Liver (tissue), 9 donors: ENCODE measurements around the gene OSCAR. TPM values are rescaled to one million over a fixed set of nuclear protein-coding genes. Genes with fewer than 3 reads are reported as not detected.

ENCODE experiments used
- DNase-seq: peaks from one replicate; pipeline ENCODE4 v3.0.0-alpha.2; 2017; ENCODE audit warnings: low spot score
- H3K27ac ChIP-seq, 2 donors: one replicate each; pipeline ENCODE4 v1.7.0; 2013; ENCODE audit warnings: inconsistent platforms in 2 of 2, low read length in 2 of 2, control low read depth in 1 of 2, low read depth in 1 of 2, mild to moderate bottlenecking in 1 of 2
- H3K27me3 ChIP-seq, 4 donors: one replicate each; pipeline versions ENCODE4 v1.6.1 to v1.7.0; 2013; ENCODE audit warnings: low read length in 3 of 4, inconsistent platforms in 1 of 4, mild to moderate bottlenecking in 1 of 4, moderate library complexity in 1 of 4; ENCODE audit not compliant: control insufficient read depth in 4 of 4, insufficient read depth in 4 of 4
- H3K36me3 ChIP-seq, 4 donors: one replicate each; pipeline versions ENCODE4 v1.6.1 to v1.7.0; 2013; ENCODE audit warnings: low read length in 3 of 4, mild to moderate bottlenecking in 3 of 4, low read depth in 1 of 4, moderate library complexity in 1 of 4; ENCODE audit not compliant: control insufficient read depth in 4 of 4, insufficient read depth in 3 of 4
- H3K4me1 ChIP-seq, 4 donors: one replicate each; pipeline versions ENCODE4 v1.6.1 to v1.7.0; 2013; ENCODE audit warnings: low read length in 3 of 4, mild to moderate bottlenecking in 3 of 4, moderate library complexity in 1 of 4; ENCODE audit not compliant: control insufficient read depth in 4 of 4, insufficient read depth in 4 of 4
- H3K4me3 ChIP-seq, 3 donors: one replicate each; pipeline versions ENCODE4 v1.6.1 to v1.7.0; 2013; ENCODE audit warnings: low read length in 3 of 3, control low read depth in 1 of 3, low read depth in 1 of 3, mild to moderate bottlenecking in 1 of 3
- H3K9ac ChIP-seq, 2 donors: one replicate each; pipeline ENCODE4 v1.7.0; 2013; ENCODE audit warnings: low read length in 2 of 2, mild to moderate bottlenecking in 2 of 2, moderate library complexity in 2 of 2, control low read depth in 1 of 2, low read depth in 1 of 2
- H3K9me3 ChIP-seq, 4 donors: one replicate each; pipeline versions ENCODE4 v1.6.1 to v1.7.0; 2013; ENCODE audit warnings: low read length in 3 of 4; ENCODE audit not compliant: control insufficient read depth in 4 of 4
- FOXA1 ChIP-seq: IDR thresholded peaks from 2 replicates; pipeline ENCODE4 v1.6.1; 2016; ENCODE audit warnings: antibody characterized with exemption
- FOXA2 ChIP-seq: IDR thresholded peaks from 2 replicates; pipeline ENCODE4 v1.6.1; 2016; ENCODE audit warnings: antibody characterized with exemption
- GABPA ChIP-seq, 2 donors: IDR thresholded peaks in 1 of 2; conservative IDR thresholded peaks in 1 of 2; 2 replicates each; pipeline ENCODE4 v1.6.1; 2016; ENCODE audit warnings: antibody characterized with exemption in 2 of 2, mild to moderate bottlenecking in 1 of 2, moderate library complexity in 1 of 2
- HNF4A ChIP-seq, 2 donors: conservative IDR thresholded peaks; 2 replicates each; pipeline ENCODE4 v1.6.1; 2016; ENCODE audit warnings: antibody characterized with exemption in 2 of 2, mild to moderate bottlenecking in 2 of 2
- HNF4G ChIP-seq: IDR thresholded peaks from 2 replicates; pipeline ENCODE4 v1.6.1; 2016; ENCODE audit warnings: antibody characterized with exemption
- JUND ChIP-seq, 2 donors: IDR thresholded peaks; 2 replicates each; pipeline ENCODE4 v1.6.1; 2016; ENCODE audit warnings: antibody characterized with exemption in 2 of 2
- NR2F2 ChIP-seq: IDR thresholded peaks from 2 replicates; pipeline ENCODE4 v1.6.1; 2016; ENCODE audit warnings: antibody characterized with exemption
- RAD21 ChIP-seq, 2 donors: IDR thresholded peaks; 2 replicates each; pipeline ENCODE4 v1.6.1; 2016; ENCODE audit warnings: antibody characterized with exemption in 2 of 2, mild to moderate bottlenecking in 2 of 2
- RXRA ChIP-seq, 2 donors: IDR thresholded peaks; 2 replicates each; pipeline ENCODE4 v1.6.1; 2017 to 2018; ENCODE audit warnings: antibody characterized with exemption in 2 of 2, mild to moderate bottlenecking in 1 of 2
- SP1 ChIP-seq: IDR thresholded peaks from 2 replicates; pipeline ENCODE4 v1.6.1; 2018; ENCODE audit warnings: antibody characterized with exemption, mild to moderate bottlenecking
- TAF1 ChIP-seq: conservative IDR thresholded peaks from 2 replicates; pipeline ENCODE4 v1.6.1; 2016; ENCODE audit warnings: antibody characterized with exemption, mild to moderate bottlenecking
- YY1 ChIP-seq: IDR thresholded peaks from 2 replicates; pipeline ENCODE4 v1.6.1; 2016; ENCODE audit warnings: antibody characterized with exemption, mild to moderate bottlenecking
- ZBTB33 ChIP-seq: IDR thresholded peaks from 2 replicates; pipeline ENCODE4 v1.6.1; 2016; ENCODE audit warnings: antibody characterized with exemption
- WGBS: extraction: QIAGEN DNeasy Blood & Tissue Kit; methylation state at CpG from one replicate; pipeline ENCODE4 v1.1.7; 2013; 5-methylcytosine and 5-hydroxymethylcytosine counted together
- polyA plus RNA-seq, 2 donors: library from polyadenylated mRNA; stranded (reverse) in 1 of 2; unstranded in 1 of 2; fragments of 200-250 nt in 1 of 2; fragments of >200 nt in 1 of 2; fragmentation: Nextera tagmentation in 1 of 2; extraction: Ambion mirVana in 1 of 2; gene quantifications; one replicate each; pipeline versions ENCODE4 v1.2.1 to v1.2.3, GENCODE V29; 2013 to 2015
- total RNA-seq, 2 donors: library from RNA; depleted of rRNA; stranded (reverse); fragments of >200 nt; gene quantifications; one replicate each; pipeline ENCODE4 v1.2.3, GENCODE V29; 2014
- TF ChIP-seq, protein P1 (sequence below): IDR thresholded peaks from 2 replicates; pipeline ENCODE4 v1.6.1; 2016; ENCODE audit warnings: antibody characterized with exemption
- TF ChIP-seq, protein P2 (sequence below): IDR thresholded peaks from 2 replicates; pipeline ENCODE4 v1.6.1; 2016; ENCODE audit warnings: antibody characterized with exemption, mild to moderate bottlenecking
- donor health status: healthy.
- donor health status: healthy.
- donor health status: healthy.
- donor health status: healthy.
- donor health status: healthy.

OSCAR gene
- total and polyA plus RNA-seq, 4 donors = 0.60 to 2.0 (median 0.83) TPM

DNA sequence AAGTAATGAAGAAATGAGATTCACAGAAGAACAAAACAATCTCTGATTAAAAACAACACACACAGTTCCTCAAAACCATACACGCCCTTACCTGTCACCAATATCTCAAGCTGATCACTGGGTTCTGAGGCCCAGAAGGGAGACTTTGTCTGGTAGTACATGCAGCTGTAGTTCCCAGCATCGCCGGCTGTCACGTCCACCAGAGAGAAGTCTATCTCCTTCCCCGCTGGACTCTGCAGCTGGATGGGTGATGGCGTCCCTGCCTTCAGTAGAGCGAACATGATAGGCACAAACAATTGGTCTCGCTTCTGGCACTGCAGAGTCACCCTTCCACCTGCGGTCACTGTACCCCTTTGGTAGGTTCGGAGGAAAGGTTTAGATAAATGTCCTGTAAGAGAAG is 26.8 kb downstream of the OSCAR start:
- Histone ChIP-seq H3K4me1 (no peaks in the 10 kb centered on the region), H3K4me3 (no peak overlapping the region), H3K9me3 (peaks cover 0 to 11% (median 6%) of the 10 kb centered on the region in 4 donors), H3K27ac (no peak overlapping the region), H3K27me3 (no peaks in the 10 kb centered on the region), H3K36me3 (no peaks in the 10 kb centered on the region), H3K9ac (no peak overlapping the region)
- WGBS = 80% methylated on average over 10 of the region's 10 CpGs
- TF ChIP-seq, protein P1, sequence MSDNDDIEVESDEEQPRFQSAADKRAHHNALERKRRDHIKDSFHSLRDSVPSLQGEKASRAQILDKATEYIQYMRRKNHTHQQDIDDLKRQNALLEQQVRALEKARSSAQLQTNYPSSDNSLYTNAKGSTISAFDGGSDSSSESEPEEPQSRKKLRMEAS = no peak
- TF ChIP-seq ZBTB33 (no peak), HNF4G (no peak), SP1 (no peak), FOXA2 (no peak), RAD21 (IDR thresholded peaks at IDR 0.05) (no peak), GABPA (IDR thresholded peaks at IDR 0.05 in 1 of 2, conservative IDR thresholded peaks at IDR 0.05 in 1 of 2) (no peak), NR2F2 (no peak), FOXA1 (no peak), JUND (IDR thresholded peaks at IDR 0.05) (no peak), HNF4A (conservative IDR thresholded peaks at IDR 0.05) (no peak)
- DNase-seq = no peak

DNA sequence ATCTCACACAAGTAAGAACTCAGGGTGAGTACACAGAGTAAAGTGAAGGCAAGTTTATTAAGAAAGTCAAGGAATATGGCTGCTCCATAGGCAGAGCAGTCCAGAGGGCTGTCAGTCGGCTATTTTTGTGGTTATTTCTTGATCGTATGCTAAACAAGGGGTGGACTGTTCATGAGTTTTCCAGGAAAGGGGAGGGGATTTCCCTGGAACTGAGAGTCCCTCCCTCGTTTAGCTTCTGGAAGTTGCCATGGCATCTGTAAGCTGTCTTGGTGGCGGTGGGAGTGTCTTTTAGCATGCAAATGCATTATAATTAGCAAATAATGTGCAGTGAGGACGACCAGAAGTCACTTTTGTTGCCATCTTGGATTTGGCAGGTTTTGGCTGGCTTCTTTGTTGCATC is 31.1 kb downstream of the OSCAR start:
- H3K36me3 ChIP-seq = no peaks in the 10 kb centered on the region
- TF ChIP-seq HNF4A (conservative IDR thresholded peaks at IDR 0.05) (no peak), RAD21 (IDR thresholded peaks at IDR 0.05) (no peak), TAF1 (no peak), SP1 (no peak), YY1 (no peak), RXRA (IDR thresholded peaks at IDR 0.05) (no peak), FOXA2 (no peak), ZBTB33 (no peak), FOXA1 (no peak), JUND (IDR thresholded peaks at IDR 0.05) (no peak)
- TF ChIP-seq, protein P2, sequence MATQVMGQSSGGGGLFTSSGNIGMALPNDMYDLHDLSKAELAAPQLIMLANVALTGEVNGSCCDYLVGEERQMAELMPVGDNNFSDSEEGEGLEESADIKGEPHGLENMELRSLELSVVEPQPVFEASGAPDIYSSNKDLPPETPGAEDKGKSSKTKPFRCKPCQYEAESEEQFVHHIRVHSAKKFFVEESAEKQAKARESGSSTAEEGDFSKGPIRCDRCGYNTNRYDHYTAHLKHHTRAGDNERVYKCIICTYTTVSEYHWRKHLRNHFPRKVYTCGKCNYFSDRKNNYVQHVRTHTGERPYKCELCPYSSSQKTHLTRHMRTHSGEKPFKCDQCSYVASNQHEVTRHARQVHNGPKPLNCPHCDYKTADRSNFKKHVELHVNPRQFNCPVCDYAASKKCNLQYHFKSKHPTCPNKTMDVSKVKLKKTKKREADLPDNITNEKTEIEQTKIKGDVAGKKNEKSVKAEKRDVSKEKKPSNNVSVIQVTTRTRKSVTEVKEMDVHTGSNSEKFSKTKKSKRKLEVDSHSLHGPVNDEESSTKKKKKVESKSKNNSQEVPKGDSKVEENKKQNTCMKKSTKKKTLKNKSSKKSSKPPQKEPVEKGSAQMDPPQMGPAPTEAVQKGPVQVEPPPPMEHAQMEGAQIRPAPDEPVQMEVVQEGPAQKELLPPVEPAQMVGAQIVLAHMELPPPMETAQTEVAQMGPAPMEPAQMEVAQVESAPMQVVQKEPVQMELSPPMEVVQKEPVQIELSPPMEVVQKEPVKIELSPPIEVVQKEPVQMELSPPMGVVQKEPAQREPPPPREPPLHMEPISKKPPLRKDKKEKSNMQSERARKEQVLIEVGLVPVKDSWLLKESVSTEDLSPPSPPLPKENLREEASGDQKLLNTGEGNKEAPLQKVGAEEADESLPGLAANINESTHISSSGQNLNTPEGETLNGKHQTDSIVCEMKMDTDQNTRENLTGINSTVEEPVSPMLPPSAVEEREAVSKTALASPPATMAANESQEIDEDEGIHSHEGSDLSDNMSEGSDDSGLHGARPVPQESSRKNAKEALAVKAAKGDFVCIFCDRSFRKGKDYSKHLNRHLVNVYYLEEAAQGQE = no peak
- WGBS = 64% methylated on average over 5 of the region's 5 CpGs

More for the DNA sequence above, 31.1 kb downstream of the OSCAR start:
- H3K9ac ChIP-seq = no peak overlapping the region
- peak overlapping the region in 1 of 3 donors; percentile 17 for H3K4me3 ChIP-seq
- no peak overlapping the region for H3K27ac ChIP-seq
- H3K27me3 ChIP-seq = no peaks in the 10 kb centered on the region
- no peak for DNase-seq
- H3K9me3 ChIP-seq = peaks cover 0 to 11% (median 8%) of the 10 kb centered on the region in 4 donors
- H3K4me1 ChIP-seq = no peaks in the 10 kb centered on the region
